GM18858 (cell line): Measurements from ENCODE around the gene SMCP.

Experiments
- ATAC-seq: cut with Tn5 transposase; IDR thresholded peaks from one replicate; pipeline ENCODE4 v1.9.1; 2021; ENCODE audit not compliant: unreplicated experiment

SMCP gene

GRCh38 chr1:152886085-152886484 lies 8.0 kb downstream of the SMCP start:
- ATAC-seq = no peak

GRCh38 chr1:152886758-152887409 lies 8.8 kb downstream of the SMCP start:
- no peak for ATAC-seq

DNA sequence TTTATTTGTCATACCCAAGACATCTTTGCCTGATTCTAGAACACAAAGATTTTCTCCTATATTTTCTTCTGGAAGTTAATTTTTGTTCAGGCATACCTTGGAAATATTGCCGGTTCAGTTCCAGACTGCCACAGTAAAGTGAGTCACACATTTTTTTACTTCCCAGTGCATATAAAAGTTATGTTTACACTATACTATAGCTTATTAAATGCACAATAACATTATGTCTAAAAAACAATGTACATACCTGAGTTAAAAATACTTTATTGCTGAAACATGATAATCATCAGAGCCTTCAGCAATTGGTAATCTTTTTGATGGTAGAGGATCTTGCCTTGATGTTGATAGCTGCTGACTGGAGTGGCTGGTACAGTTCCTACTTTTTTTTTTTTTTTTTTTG lies 10.0 kb downstream of the SMCP start:
- no peak for ATAC-seq

DNA sequence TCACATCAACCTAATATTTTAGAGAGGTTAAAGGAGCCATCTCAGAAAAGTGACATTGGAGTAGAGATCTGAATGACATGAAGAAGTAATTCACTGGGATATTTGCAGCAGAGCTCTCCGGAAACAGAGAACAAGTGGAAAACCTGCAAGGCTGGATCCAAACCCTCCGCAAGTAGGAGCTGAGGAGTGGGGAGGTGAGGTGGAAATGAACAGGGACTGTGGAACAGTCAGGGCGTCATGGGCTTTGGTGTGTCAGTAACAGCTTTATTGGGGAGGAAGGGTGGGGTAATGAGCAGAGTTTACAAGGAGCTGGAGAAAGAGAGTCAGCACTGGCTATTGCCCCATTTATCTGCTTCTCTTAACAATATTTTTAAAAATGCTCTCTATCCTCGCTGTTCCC lies 20.9 kb downstream of the SMCP start:
- no peak for ATAC-seq

GRCh38 chr1:152899883-152900282 lies 21.8 kb downstream of the SMCP start:
- ATAC-seq = no peak

GRCh38 chr1:152901631-152902030 lies 23.5 kb downstream of the SMCP start:
- ATAC-seq = no peak

GRCh38 chr1:152902636-152903035 lies 24.5 kb downstream of the SMCP start:
- no peak for ATAC-seq

GRCh38 chr1:152904688-152905440 lies 26.7 kb downstream of the SMCP start:
- ATAC-seq = no peak

DNA sequence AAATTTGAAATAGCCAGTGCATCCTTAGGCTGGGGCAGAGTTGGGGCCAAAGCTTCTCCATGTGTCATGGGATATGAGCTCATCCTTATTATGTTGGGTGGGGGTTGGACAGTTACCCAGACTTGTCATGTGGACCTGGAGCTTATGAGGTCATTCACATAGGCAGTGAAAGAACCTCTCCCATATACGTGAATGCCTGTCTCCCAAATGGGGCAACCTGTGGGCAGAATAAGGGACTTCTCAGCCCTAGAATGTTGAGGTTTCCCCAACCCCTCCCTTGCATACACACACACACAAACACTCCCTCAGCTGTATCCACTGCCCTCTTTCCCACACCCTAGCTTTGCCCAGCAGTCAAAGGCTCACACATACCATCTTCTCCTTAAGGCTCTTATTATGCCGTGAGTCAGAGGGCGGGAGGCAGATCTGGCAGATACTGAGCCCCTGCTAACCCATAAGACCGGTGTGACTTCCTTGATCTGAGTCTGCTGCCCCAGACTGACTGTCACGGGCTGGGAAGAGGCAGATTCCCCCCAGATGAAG lies 28.0 kb downstream of the SMCP start:
- no peak for ATAC-seq

DNA sequence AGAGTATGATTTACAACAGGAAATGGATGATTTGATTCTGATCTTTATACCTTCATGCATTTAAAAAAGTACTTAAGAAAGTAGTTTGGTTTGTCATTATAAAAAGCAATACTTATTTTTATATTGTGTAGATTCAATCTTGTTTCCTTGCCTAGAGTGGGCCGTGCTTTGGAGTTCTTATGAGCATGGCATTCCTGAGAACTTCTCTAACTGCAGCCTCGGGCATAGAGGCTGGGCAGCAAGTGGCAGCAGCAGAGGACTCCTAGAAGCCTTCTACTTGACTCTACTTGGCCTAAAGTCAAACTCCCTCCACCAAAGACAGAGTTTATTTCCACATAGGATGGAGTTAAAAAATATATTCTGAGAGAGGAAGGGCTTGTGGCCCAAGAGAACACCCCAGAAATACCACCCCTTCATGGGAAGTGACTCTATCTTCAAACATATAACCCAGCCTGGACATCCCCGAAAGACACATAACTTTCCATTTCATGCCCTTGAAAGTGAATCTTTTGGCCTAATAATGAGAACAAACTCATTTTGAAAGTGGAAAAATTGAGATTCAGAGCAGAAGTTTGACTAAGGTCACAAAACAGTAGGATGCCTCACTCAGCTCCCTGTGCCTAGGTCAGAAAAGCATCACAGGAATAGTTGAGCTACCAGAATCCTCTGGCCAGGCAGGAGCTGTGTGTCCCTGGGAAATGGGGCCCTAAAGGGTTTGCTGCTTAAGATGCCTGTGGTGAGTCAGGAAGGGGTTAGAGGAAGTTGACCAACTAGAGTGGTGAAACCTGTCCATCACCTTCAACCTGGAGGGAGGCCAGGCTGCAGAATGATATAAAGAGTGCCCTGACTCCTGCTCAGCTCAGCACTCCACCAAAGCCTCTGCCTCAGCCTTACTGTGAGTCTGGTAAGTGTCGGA lies 29.8 kb downstream of the SMCP start, which contains the start of gene IVL:
IVL (plus strand) TSS at position 861 of the 916 bp plus-strand sequence. CDS start 1,252 bp downstream, outside the sequence.
- ATAC-seq = no peak

- no peak for ATAC-seq
These were observed 31.1 kb downstream of the SMCP start for GRCh38 chr1:152909206-152909605.

DNA sequence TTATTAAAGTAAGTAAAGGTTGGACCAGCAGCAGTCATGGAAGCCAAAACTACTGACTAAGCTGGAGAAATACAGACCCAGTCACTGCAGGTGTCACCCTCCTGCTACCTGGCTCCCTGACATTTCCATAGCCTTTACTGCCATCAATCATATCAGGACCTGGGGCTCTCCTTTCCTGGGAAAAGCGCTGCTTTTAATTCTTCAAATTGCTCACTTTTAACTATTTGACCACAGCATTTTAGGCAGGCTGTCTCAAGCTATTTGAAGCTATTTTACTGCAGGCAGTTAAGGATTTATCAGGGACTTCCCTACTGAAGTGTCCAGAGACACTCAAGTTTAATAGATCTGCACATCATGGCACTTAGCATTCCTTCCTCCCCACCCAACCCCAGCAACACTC lies 34.3 kb downstream of the SMCP start:
- no peak for ATAC-seq

DNA sequence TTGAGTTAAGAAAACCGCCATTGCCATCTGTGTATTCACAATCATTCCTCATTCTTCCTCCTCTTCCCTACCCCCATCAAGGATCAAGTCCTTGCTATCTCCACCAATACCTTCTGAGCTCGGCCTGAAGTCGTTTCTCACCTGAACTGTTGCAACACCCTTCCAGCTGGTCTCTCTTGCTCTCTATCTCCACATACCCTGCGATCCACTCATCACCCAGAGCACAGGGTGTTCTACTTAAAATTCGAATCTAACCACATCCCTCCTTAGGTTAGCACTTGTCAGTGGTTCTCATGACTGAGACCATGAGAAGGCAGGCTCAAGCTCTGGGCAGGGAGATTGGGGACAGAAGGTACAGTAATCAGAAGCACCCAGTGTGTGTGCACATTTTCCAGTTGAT lies 34.8 kb downstream of the SMCP start:
- ATAC-seq = no peak

DNA sequence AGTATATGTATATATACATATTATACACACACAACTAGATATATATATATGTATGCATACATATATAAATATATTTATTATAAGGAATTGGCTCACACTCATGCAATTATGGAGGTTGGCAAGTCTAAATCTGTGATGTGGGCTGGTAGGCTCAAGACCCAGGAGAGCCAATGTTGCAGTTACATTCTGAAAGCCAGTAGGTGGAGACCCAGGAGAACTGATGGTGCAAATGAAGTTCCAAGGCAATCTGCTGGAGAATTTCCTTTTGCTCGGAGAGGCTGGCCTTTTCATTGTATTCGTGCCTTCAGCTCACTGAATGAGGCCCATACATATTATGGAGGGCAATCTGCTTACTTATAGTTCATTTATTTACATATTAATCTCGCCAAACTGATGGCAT lies 39.7 kb downstream of the SMCP start:
- ATAC-seq = no peak

DNA sequence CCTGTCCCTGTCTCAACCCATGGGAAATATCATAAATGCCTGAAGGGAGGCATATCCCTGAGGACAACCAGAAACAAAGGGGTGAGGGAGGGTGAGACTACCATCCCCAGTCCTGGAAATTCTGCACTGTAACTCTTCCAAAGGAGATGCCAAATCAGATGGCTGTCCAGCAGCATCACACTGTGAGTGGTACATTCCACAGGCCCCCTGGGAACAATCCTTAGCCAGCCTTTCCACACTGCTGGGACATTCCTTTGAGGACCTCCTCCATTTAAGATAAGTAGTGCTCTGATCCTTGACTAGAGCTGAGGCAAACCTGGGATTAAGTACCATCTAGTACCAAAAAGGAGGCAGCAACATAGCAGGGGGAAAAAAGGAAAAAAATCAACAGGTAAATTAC lies 40.9 kb downstream of the SMCP start:
- no peak for ATAC-seq

DNA sequence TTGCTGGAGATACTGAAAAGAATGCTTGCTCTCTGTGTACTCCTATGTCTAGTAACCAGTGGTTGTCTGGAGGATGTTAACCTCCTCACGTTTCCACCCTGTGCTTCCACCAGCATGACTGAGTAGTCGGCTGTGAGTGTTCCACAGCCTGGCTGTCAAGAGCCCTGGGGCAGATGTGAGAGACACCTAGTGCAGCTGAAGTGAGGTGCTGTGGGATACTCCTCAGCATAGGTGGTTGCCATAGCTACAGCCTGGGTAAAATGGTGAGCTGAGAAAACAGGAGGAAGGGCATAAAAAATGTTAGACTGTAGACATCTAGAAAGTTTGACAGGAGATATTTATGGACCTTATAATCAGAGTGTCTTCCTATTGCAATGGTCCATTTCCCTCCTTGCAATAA lies 46.1 kb downstream of the SMCP start:
- ATAC-seq = no peak

- ATAC-seq = no peak
These were observed 48.0 kb downstream of the SMCP start for GRCh38 chr1:152926091-152926490.

- ATAC-seq = no peak
These were observed 50.5 kb downstream of the SMCP start for GRCh38 chr1:152928671-152929070.

DNA sequence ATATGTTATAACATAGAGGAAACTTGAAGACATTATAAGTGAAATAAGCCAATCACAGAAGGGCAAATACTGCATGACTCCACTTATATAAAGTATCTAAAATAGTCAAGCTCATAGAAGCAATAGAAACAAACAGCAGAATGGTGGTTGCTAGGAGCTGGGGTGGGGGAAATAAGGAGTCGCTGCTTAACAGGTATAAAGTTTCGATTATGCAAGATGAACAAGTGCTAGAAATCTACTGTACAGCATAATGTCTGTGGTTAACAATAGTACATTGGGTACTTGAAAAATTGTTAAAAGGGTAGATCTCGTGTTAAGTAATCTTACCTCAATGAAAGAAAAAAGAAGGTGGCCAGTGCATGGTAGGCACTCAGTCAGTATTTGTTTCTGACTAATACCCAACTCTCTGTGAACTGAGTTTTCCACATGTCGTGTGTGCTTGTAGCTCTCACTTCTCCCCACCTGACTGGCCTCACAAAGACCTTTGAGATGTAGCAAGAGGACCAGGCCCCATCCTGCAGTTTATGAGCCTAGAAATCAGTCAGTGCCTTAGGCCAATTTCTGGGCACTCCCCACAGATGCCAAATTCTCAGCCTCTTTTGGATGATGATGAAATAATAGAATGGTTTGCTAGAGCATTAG lies 54.2 kb downstream of the SMCP start:
- no peak for ATAC-seq

DNA sequence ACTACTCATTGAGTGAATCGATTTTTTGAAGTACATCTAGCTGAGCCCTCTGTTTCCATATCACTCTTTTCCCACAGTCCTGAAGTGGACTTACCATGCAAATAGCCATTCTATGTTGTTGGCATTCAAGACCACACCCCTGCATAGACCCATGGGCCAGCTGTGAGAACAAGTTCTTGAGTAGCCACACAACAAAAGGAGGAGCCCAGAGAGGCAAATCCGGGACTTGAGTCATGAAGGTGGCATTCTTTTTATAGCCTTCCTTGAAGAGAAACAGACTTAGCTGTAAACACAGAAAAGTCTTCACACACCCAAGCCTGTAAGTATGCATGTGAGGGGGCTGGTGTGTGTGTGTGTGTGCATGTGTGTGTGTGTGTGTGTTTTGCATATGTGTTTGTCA lies 55.1 kb downstream of the SMCP start:
- no peak for ATAC-seq
